GM12872 (cell line): ENCODE results near the gene TMEM181.

Experiments
- CTCF ChIP-seq: IDR thresholded peaks from 3 replicates; pipeline ENCODE4 v1.5.1; 2011; ENCODE audit warnings: low read depth, mild to moderate bottlenecking, low read length, moderate library complexity; ENCODE audit not compliant: insufficient read depth

TMEM181 gene

GRCh38 chr6:158663625-158664165, 103.8 kb downstream of the TMEM181 start:
- no peak for TF ChIP-seq CTCF

GRCh38 chr6:158665332-158665731, 105.4 kb downstream of the TMEM181 start:
- no peak for TF ChIP-seq CTCF

GRCh38 chr6:158666628-158667359, 106.9 kb downstream of the TMEM181 start:
- no peak for TF ChIP-seq CTCF

GRCh38 chr6:158667360-158667981, 107.6 kb downstream of the TMEM181 start:
- no peak for TF ChIP-seq CTCF

GRCh38 chr6:158668707-158669103, 108.8 kb downstream of the TMEM181 start:
- no peak for TF ChIP-seq CTCF

- no peak for TF ChIP-seq CTCF
These were observed 109.5 kb downstream of the TMEM181 start for GRCh38 chr6:158669145-158670035.

GRCh38 chr6:158672726-158673125, 112.8 kb downstream of the TMEM181 start:
- no peak for TF ChIP-seq CTCF
